H1 (cell line): Measurements from ENCODE around the gene PRC1. TPM values are rescaled to one million over a fixed set of nuclear protein-coding genes. Genes with fewer than 3 reads are reported as not detected.

Experiments used
- CTCF ChIA-PET: fragments of 300-600 bp; sonication (Branson Sonifier 250); formaldehyde crosslinking; loops from one replicate; lab custom pipeline; 2021; ENCODE audit not compliant: partially characterized antibody; lab: Charles Lee
- POLR2A ChIA-PET: fragments of 300-600 bp; sonication (Branson Sonifier 250); formaldehyde crosslinking; loops from one replicate; lab custom pipeline; 2021; ENCODE audit warnings: inconsistent platforms; ENCODE audit not compliant: partially characterized antibody; lab: Charles Lee
- DNase-seq, 2 experiments: peaks; one replicate each; pipeline versions ENCODE4 v3.0.0 to v3.0.0-alpha.2; 2010 to 2022; ENCODE audit warnings: low spot score in 2 of 2, low read depth in 1 of 2, mixed read lengths in 1 of 2
- FAIRE-seq: peaks from 2 replicates; lab custom pipeline; 2011; peaks lifted over from hg19 to GRCh38; lab: Jason Lieb, UNC
- H2AFZ ChIP-seq: 2 replicates; pipeline ENCODE4 v1.8.1; 2012; ENCODE audit warnings: low read length, inconsistent platforms
- H2AK5ac ChIP-seq: 2 replicates; pipeline ENCODE4 v1.6.1; 2013; ENCODE audit warnings: low read depth, low read length
- H2BK120ac ChIP-seq: replicated peaks from 2 replicates; pipeline ENCODE3; 2013; ENCODE audit warnings: low read depth, low read length, inconsistent platforms
- H2BK12ac ChIP-seq: 2 replicates; pipeline ENCODE4 v1.6.1; 2013; ENCODE audit warnings: low read depth, low read length
- H2BK15ac ChIP-seq: 2 replicates; pipeline ENCODE4 v1.6.1; 2013; ENCODE audit warnings: low read length
- H2BK20ac ChIP-seq: 2 replicates; pipeline ENCODE4 v1.6.1; 2013; ENCODE audit warnings: low read length
- H2BK5ac ChIP-seq: 2 replicates; pipeline ENCODE4 v1.6.1; 2013; ENCODE audit warnings: low read depth, low read length
- H3K14ac ChIP-seq: 2 replicates; pipeline ENCODE4 v1.6.1; 2013; ENCODE audit warnings: inconsistent platforms; ENCODE audit not compliant: insufficient read length
- H3K18ac ChIP-seq: 2 replicates; pipeline ENCODE4 v1.6.1; 2013; ENCODE audit warnings: low read length; ENCODE audit errors: extremely low read depth
- H3K23ac ChIP-seq: 2 replicates; pipeline ENCODE4 v1.6.1; 2013; ENCODE audit warnings: inconsistent platforms; ENCODE audit not compliant: insufficient read length
- H3K23me2 ChIP-seq: 2 replicates; pipeline ENCODE4 v1.6.1; 2013; ENCODE audit warnings: low read depth, low read length
- H3K27ac ChIP-seq: 2 replicates; pipeline ENCODE4 v1.6.1; 2011; ENCODE audit warnings: low read depth, low read length, inconsistent platforms
- H3K27me3 ChIP-seq, 4 experiments: replicated peaks in 1 of 4; 1 replicate in 1 of 4; 2 replicates in 3 of 4; pipeline versions ENCODE4 v1.6.1 to v1.8.1; 2011 to 2013; ENCODE audit warnings: low read length in 3 of 4, mild to moderate bottlenecking in 3 of 4, inconsistent platforms in 2 of 4, mixed read lengths in 2 of 4, moderate library complexity in 1 of 4; ENCODE audit not compliant: control insufficient read depth in 3 of 4, insufficient read depth in 3 of 4; ENCODE audit errors: extremely low read depth in 1 of 4
- H3K36me3 ChIP-seq, 4 experiments: 2 replicates each; pipeline versions ENCODE4 v1.6.1 to v1.8.1; 2011 to 2013; ENCODE audit warnings: mild to moderate bottlenecking in 4 of 4, low read length in 3 of 4, moderate library complexity in 2 of 4, control low read depth in 1 of 4, inconsistent platforms in 1 of 4; ENCODE audit not compliant: insufficient read depth in 4 of 4, control insufficient read depth in 2 of 4
- H3K4ac ChIP-seq: replicated peaks from 2 replicates; pipeline ENCODE3; 2013; ENCODE audit warnings: low read length, low read depth, mixed read lengths, inconsistent platforms; ENCODE audit not compliant: insufficient read length
- H3K4me1 ChIP-seq, 4 experiments: replicated peaks in 1 of 4; 1 replicate in 1 of 4; 2 replicates in 3 of 4; pipeline versions ENCODE4 v1.6.1 to v1.8.1; 2011 to 2013; ENCODE audit warnings: low read length in 3 of 4, inconsistent platforms in 2 of 4, mixed read lengths in 1 of 4; ENCODE audit not compliant: insufficient read depth in 4 of 4, control insufficient read depth in 3 of 4
- H3K4me2 ChIP-seq, 2 experiments: 2 replicates each; pipeline versions ENCODE4 v1.6.1 to v1.8.1; 2011 to 2013; ENCODE audit warnings: low read depth in 2 of 2, low read length in 2 of 2, control low read depth in 1 of 2, inconsistent platforms in 1 of 2, mild to moderate bottlenecking in 1 of 2; ENCODE audit not compliant: insufficient read depth in 1 of 2
- H3K4me3 ChIP-seq, 4 experiments: fragments of 200-600, 300-600 bp in 1 of 4; sonication (generic), shearing (Covaris generic), sonication (Bioruptor Twin) in 1 of 4; 2 replicates each; pipeline versions ENCODE4 v1.5.1 to v1.8.1; 2011 to 2016; ENCODE audit warnings: low read length in 4 of 4, low read depth in 3 of 4, control low read depth in 2 of 4, inconsistent platforms in 2 of 4, mild to moderate bottlenecking in 2 of 4, mixed read lengths in 1 of 4, moderate library complexity in 1 of 4; ENCODE audit not compliant: insufficient read depth in 2 of 4; ENCODE audit errors: extremely low read depth in 1 of 4
- H3K56ac ChIP-seq: replicated peaks from 2 replicates; pipeline ENCODE3; 2013; ENCODE audit warnings: low read depth, mild to moderate bottlenecking, mixed read lengths, low read length, inconsistent platforms; ENCODE audit not compliant: insufficient read length
- H3K79me1 ChIP-seq: 2 replicates; pipeline ENCODE4 v1.6.1; 2013; ENCODE audit warnings: low read depth, low read length, control low read depth
- H3K79me2 ChIP-seq, 2 experiments: 2 replicates each; pipeline versions ENCODE4 v1.6.1 to v1.8.1; 2012 to 2013; ENCODE audit warnings: low read length in 2 of 2, mild to moderate bottlenecking in 2 of 2, inconsistent platforms in 1 of 2; ENCODE audit not compliant: insufficient read depth in 2 of 2, control insufficient read depth in 1 of 2
- H3K9ac ChIP-seq, 4 experiments: replicated peaks in 1 of 4; 1 replicate in 1 of 4; 2 replicates in 3 of 4; pipeline versions ENCODE4 v1.6.1 to v1.8.1; 2011 to 2013; ENCODE audit warnings: low read depth in 3 of 4, low read length in 3 of 4, control low read depth in 2 of 4, mild to moderate bottlenecking in 2 of 4, moderate library complexity in 2 of 4, inconsistent platforms in 1 of 4; ENCODE audit errors: extremely low read depth in 1 of 4
- H3K9me3 ChIP-seq, 2 experiments: 2 replicates each; pipeline versions ENCODE4 v1.6.1 to v1.8.1; 2012 to 2013; ENCODE audit warnings: mild to moderate bottlenecking in 2 of 2, moderate library complexity in 2 of 2, control low read depth in 1 of 2, inconsistent platforms in 1 of 2, low read depth in 1 of 2, low read length in 1 of 2, mixed read lengths in 1 of 2; ENCODE audit not compliant: insufficient read depth in 2 of 2
- H4K20me1 ChIP-seq, 2 experiments: replicated peaks in 1 of 2; 2 replicates each; pipeline versions ENCODE3 to v1.8.1; 2011 to 2013; ENCODE audit warnings: inconsistent platforms in 2 of 2, low read length in 2 of 2, mild to moderate bottlenecking in 1 of 2; ENCODE audit not compliant: insufficient read depth in 2 of 2, control insufficient read depth in 1 of 2
- H4K5ac ChIP-seq: 2 replicates; pipeline ENCODE4 v1.6.1; 2013; ENCODE audit warnings: low read length, low read depth, mixed read lengths, inconsistent platforms; ENCODE audit not compliant: insufficient read length
- H4K8ac ChIP-seq: 2 replicates; pipeline ENCODE4 v1.8.0; 2013; ENCODE audit warnings: mild to moderate bottlenecking, moderate library complexity, low read length, inconsistent platforms; ENCODE audit not compliant: insufficient read depth; ENCODE audit errors: extremely low read depth
- H4K91ac ChIP-seq: replicated peaks from 2 replicates; pipeline ENCODE3; 2013; ENCODE audit warnings: low read length, mixed read lengths, inconsistent platforms; ENCODE audit not compliant: insufficient read length
- ATF2 ChIP-seq: IDR thresholded peaks from 2 replicates; pipeline ENCODE4 v1.6.1; 2012; ENCODE audit warnings: low read length, inconsistent platforms
- CHD2 ChIP-seq: IDR thresholded peaks from 2 replicates; pipeline ENCODE4 v1.6.1; 2012; ENCODE audit warnings: low read length, improper control_type of control experiment
- CREB1 ChIP-seq: IDR thresholded peaks from 2 replicates; pipeline ENCODE4 v1.6.1; 2012; ENCODE audit warnings: inconsistent platforms
- GTF2F1 ChIP-seq: IDR thresholded peaks from 2 replicates; pipeline ENCODE4 v1.6.1; 2012; ENCODE audit warnings: low read depth, low read length, improper control_type of control experiment, borderline replicate concordance
- KDM4A ChIP-seq: IDR thresholded peaks from one replicate; pipeline ENCODE4 v1.7.1; 2012; ENCODE audit warnings: low read depth, mild to moderate bottlenecking, moderate library complexity, low read length, inconsistent platforms; ENCODE audit not compliant: severe bottlenecking
- MAFK ChIP-seq: IDR thresholded peaks from 2 replicates; pipeline ENCODE4 v1.6.1; 2012; ENCODE audit warnings: low read depth, mild to moderate bottlenecking, improper control_type of control experiment, low read length
- NANOG ChIP-seq: IDR thresholded peaks from 2 replicates; pipeline ENCODE4 v1.6.1; 2011; ENCODE audit warnings: low read length, low read depth, mild to moderate bottlenecking, inconsistent platforms; ENCODE audit not compliant: insufficient read depth, poor library complexity, severe bottlenecking
- SP1 ChIP-seq: IDR thresholded peaks from 2 replicates; pipeline ENCODE4 v1.6.1; 2011; ENCODE audit warnings: low read depth, low read length
- WGBS, 2 experiments: shearing (Covaris generic) in 1 of 2; methylation state at CpG; one replicate each; pipeline versions ENCODE4 v1.1.6 to v1.1.7; 2013 to 2015; ENCODE audit warnings: low lambda C conversion rate in 2 of 2, mixed read lengths in 2 of 2, inconsistent platforms in 1 of 2, low coverage in 1 of 2, missing lambda C conversion rate in 1 of 2; ENCODE audit not compliant: insufficient replicate concordance in 2 of 2, insufficient coverage in 1 of 2, insufficient read length in 1 of 2; ENCODE audit errors: extremely low coverage in 1 of 2, missing lambda C conversion rate in 1 of 2; 5-methylcytosine and 5-hydroxymethylcytosine counted together
- polyA plus RNA-seq, 7 experiments: library from polyadenylated mRNA; depleted of rRNA in 3 of 7; stranded (reverse) in 5 of 7; unstranded in 2 of 7; fragments of >200 nt in 5 of 7; fragments of 200-250 nt in 2 of 7; gene quantifications; 1 replicate in 5 of 7; 2 replicates in 1 of 7; 4 replicates in 1 of 7; pipeline versions ENCODE4 v1.2.1 to v1.2.3, GENCODE V29; 2011 to 2013; ENCODE audit warnings: missing spikeins in 2 of 7, mixed read lengths in 2 of 7
- total RNA-seq: library from RNA; stranded (reverse); fragmentation: NEBNext Ultra II Directional; extraction: Animal tissue kit (Norgen Biotek cat#: 25700); gene quantifications from 2 replicates; pipeline ENCODE4 v1.2.1, GENCODE V29; 2021
- TF ChIP-seq, protein P1 (sequence below): IDR thresholded peaks from 2 replicates; pipeline ENCODE4 v1.6.1; 2012; ENCODE audit warnings: inconsistent platforms
- TF ChIP-seq, protein P2 (sequence below): IDR thresholded peaks from 2 replicates; pipeline ENCODE4 v1.6.1; 2011; ENCODE audit warnings: low read length, improper control_type of control experiment

Gene PRC1
- total and polyA plus RNA-seq, 2 of the 8 experiments (the other 6 are each of a cell fraction or from before 2014, with no cell fraction given) = 90.7 to 181 TPM

DNA sequence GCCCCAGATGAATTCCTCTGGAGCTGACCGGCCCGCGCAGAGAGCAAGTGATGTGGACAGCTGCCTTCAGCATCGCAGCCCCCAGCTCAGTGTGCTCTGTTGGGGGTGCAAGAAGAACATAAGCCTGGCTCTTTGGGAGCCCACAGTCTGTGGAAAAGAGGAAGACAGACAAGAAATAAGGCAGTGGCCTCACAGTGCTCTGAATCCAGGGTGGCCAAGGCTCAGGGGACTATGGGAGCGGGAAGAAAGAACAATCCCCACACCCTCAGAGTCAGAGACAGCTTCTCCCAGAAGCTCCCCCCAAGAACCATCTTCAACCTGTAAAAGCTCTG lies 61.7 kb downstream of the PRC1 start:
- H2BK15ac ChIP-seq = no peak overlapping the region
- H2BK20ac ChIP-seq = no peak overlapping the region
- no peak overlapping the region for H3K27ac ChIP-seq
- H3K79me1 ChIP-seq = no peaks in the 10 kb centered on the region; the same call in 1 of the 2 replicates
- peak overlapping the region; percentile 47 to 93 for H3K4me2 ChIP-seq
- no peak overlapping the region for H2BK120ac ChIP-seq
- H3K4me3 ChIP-seq = peak overlapping the region in 2 of 4 experiments; percentile 58 to 82; a peak in 4 of 8 replicates
- no peaks in the 10 kb centered on the region for H3K79me2 ChIP-seq
- H3K9ac ChIP-seq = no peak overlapping the region; a peak in 1 of 7 replicates
- H2AK5ac ChIP-seq = no peak overlapping the region
- no peak overlapping the region for H3K23ac ChIP-seq
- H4K91ac ChIP-seq = no peak overlapping the region
- H3K36me3 ChIP-seq = peaks cover 0 to 4% (median 1%) of the 10 kb centered on the region in 4 experiments; a peak in 1 of 8 replicates
- no peaks in the 10 kb centered on the region for H3K9me3 ChIP-seq
- no peak for FAIRE-seq
- 45% methylated on average over 2 of the region's 5 CpGs; no CpG with 5 or more reads in 1 of the 2 experiments for WGBS, 2 experiments
- 0 out of 2 replicates have a peak overlapping the region, but pooled peaks have one; percentile 43 for H2AFZ ChIP-seq
- peaks cover 11% of the 10 kb centered on the region; the same call in 1 of the 2 replicates for H3K23me2 ChIP-seq
- ChIA-PET POLR2A (interaction anchor here (0.8 to 5.0 kb wide), 5 partner anchors 11 to 62 kb away, joined by 3 to 24 read pairs (median 12); partner anchors contain the start of genes MAN2A2 and RCCD1), CTCF (interaction anchor here (0.7 to 20.7 kb wide), 44 partner anchors 10 to 920 kb away, joined by 3 to 306 read pairs (median 5); partner anchors contain the start of genes BLM, FES, FURIN and MAN2A2)
- H4K5ac ChIP-seq = no peak overlapping the region
- H3K4ac ChIP-seq = no peak overlapping the region
- no peak overlapping the region for H4K8ac ChIP-seq
- H3K27me3 ChIP-seq = 0 out of 7 replicates have a peak, but pooled peaks cover 0 to 4% (median 0%) of the 10 kb centered on the region in 4 experiments
- H4K20me1 ChIP-seq = peaks cover 0 to 1% of the 10 kb centered on the region in 2 experiments
- H2BK5ac ChIP-seq = no peak overlapping the region
- no peak overlapping the region for H3K14ac ChIP-seq
- H3K18ac ChIP-seq = no peak overlapping the region
- DNase-seq = no peak
- no peak overlapping the region for H3K56ac ChIP-seq
- peaks cover 0 to 13% (median 7%) of the 10 kb centered on the region in 4 experiments; a peak in 6 of 7 replicates for H3K4me1 ChIP-seq
- H2BK12ac ChIP-seq = 0 out of 2 replicates have a peak overlapping the region, but pooled peaks have one; percentile 27
- TF ChIP-seq GTF2F1 (no peak), SP1 (no peak), ATF2 (no peak), CREB1 (no peak), NANOG (no peak), MAFK (no peak), CHD2 (no peak), KDM4A (no peak)
- TF ChIP-seq, protein P1, sequence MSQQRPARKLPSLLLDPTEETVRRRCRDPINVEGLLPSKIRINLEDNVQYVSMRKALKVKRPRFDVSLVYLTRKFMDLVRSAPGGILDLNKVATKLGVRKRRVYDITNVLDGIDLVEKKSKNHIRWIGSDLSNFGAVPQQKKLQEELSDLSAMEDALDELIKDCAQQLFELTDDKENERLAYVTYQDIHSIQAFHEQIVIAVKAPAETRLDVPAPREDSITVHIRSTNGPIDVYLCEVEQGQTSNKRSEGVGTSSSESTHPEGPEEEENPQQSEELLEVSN = no peak
- TF ChIP-seq, protein P2, sequence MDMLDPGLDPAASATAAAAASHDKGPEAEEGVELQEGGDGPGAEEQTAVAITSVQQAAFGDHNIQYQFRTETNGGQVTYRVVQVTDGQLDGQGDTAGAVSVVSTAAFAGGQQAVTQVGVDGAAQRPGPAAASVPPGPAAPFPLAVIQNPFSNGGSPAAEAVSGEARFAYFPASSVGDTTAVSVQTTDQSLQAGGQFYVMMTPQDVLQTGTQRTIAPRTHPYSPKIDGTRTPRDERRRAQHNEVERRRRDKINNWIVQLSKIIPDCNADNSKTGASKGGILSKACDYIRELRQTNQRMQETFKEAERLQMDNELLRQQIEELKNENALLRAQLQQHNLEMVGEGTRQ = no peak
